Measurements from ENCODE around the gene RGCC.

DNA sequence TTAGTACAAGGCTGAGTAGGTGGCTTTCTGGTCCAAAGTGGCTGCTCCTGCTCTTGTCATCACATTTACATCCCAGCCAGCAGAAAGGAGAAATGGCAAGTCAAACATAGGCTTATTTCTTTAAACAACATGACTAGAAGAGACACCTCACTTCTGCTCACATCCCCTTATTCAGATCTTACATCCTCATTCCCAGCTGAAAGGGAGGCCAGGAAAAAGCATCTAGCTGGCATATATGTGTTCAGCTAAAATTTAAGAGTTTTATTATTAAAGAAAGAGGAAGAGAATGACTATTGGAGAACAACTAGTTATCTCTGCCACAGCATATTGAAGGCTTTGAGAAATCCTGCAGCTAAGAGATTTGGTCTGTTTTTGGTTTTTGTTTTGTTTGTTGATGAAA lies 34.1 kb downstream of the RGCC start:
- no peak for TF ChIP-seq EP300 (IDR thresholded peaks at IDR 0.05)
- TF ChIP-seq, protein P1, sequence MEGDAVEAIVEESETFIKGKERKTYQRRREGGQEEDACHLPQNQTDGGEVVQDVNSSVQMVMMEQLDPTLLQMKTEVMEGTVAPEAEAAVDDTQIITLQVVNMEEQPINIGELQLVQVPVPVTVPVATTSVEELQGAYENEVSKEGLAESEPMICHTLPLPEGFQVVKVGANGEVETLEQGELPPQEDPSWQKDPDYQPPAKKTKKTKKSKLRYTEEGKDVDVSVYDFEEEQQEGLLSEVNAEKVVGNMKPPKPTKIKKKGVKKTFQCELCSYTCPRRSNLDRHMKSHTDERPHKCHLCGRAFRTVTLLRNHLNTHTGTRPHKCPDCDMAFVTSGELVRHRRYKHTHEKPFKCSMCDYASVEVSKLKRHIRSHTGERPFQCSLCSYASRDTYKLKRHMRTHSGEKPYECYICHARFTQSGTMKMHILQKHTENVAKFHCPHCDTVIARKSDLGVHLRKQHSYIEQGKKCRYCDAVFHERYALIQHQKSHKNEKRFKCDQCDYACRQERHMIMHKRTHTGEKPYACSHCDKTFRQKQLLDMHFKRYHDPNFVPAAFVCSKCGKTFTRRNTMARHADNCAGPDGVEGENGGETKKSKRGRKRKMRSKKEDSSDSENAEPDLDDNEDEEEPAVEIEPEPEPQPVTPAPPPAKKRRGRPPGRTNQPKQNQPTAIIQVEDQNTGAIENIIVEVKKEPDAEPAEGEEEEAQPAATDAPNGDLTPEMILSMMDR (IDR thresholded peaks at IDR 0.05): no peak
